ENCODE measurements around the gene DNAAF1.

DNA sequence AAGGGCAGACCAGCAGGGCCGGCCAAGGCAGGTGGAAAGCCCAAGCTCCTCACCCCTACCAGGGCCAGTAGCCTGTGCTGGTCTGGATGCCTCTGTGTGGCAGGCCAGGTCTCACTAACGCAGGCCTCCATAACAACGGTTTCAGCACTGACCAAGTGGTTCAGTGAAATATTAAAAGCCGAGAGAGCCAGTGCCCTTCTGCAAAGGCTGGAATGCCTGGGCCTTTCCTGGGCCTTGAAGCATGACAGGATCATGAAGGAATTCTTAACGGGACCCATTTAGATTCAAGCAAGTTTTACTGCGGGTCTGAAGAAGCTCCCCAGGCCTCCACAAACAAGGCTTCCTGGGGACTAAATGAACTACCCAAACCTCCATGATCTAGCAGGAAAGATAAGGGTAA, 62.1 kb downstream of the DNAAF1 start:
- TF ChIP-seq, protein P1, sequence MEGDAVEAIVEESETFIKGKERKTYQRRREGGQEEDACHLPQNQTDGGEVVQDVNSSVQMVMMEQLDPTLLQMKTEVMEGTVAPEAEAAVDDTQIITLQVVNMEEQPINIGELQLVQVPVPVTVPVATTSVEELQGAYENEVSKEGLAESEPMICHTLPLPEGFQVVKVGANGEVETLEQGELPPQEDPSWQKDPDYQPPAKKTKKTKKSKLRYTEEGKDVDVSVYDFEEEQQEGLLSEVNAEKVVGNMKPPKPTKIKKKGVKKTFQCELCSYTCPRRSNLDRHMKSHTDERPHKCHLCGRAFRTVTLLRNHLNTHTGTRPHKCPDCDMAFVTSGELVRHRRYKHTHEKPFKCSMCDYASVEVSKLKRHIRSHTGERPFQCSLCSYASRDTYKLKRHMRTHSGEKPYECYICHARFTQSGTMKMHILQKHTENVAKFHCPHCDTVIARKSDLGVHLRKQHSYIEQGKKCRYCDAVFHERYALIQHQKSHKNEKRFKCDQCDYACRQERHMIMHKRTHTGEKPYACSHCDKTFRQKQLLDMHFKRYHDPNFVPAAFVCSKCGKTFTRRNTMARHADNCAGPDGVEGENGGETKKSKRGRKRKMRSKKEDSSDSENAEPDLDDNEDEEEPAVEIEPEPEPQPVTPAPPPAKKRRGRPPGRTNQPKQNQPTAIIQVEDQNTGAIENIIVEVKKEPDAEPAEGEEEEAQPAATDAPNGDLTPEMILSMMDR (IDR thresholded peaks at IDR 0.05; ENCODE audit: low read depth, low read length), result no peak
- no peak for TF ChIP-seq EZH2phosphoT487 (IDR thresholded peaks at IDR 0.05; ENCODE audit: low read depth)

Measured in OCI-LY3 (cell line).